A172 (cell line): ENCODE measurements around the gene LAMB1. TPM values are rescaled to one million over a fixed set of nuclear protein-coding genes. Genes with fewer than 3 reads are reported as not detected.
A peak's percentile ranks its signal among the peaks of the same experiment; 100 is the strongest.
"Not testable (repeated sequence)": the region's sequence is repeated elsewhere in the genome, so short reads cannot be mapped to it uniquely, and the experiment has no call there.

ENCODE experiments used
- DNase-seq: peaks from one replicate; pipeline ENCODE4 v3.0.0-alpha.2; 2015; ENCODE audit warnings: low spot score
- total RNA-seq: library from RNA; depleted of rRNA; stranded (reverse); fragments of >200 nt; shearing (Covaris generic); gene quantifications from 2 replicates; pipeline ENCODE4 v1.2.3, GENCODE V29; 2014; rRNA removed

Gene LAMB1
- 133 and 151 TPM in 2 replicates for total RNA-seq

- peak; percentile 77 for DNase-seq
Measured at GRCh38 chr7:108002726-108003598, at the start of gene LAMB1. TSS of gene LAMB1 (minus strand) at chr7:108003161. CDS start at chr7:108002885, 276 bp downstream.

- DNase-seq, result no peak
Measured at GRCh38 chr7:108051454-108051853, 48.5 kb upstream of the LAMB1 start.

- DNase-seq, result no peak
Measured at GRCh38 chr7:108049962-108050361, 47.0 kb upstream of the LAMB1 start.

GRCh38 chr7:108048422-108048821 is 45.5 kb upstream of the LAMB1 start:
- DNase-seq, result no peak

- DNase-seq, result no peak
Measured at GRCh38 chr7:108046952-108047506, 44.1 kb upstream of the LAMB1 start.

GRCh38 chr7:108045669-108046068 is 42.7 kb upstream of the LAMB1 start:
- DNase-seq, result no peak

GRCh38 chr7:108045154-108045553 is 42.2 kb upstream of the LAMB1 start:
- peak; percentile 72 for DNase-seq

GRCh38 chr7:108044345-108044744 is 41.4 kb upstream of the LAMB1 start:
- no peak for DNase-seq

GRCh38 chr7:108038986-108039385 is 36.0 kb upstream of the LAMB1 start:
- DNase-seq, result no peak

- no peak for DNase-seq
Measured at GRCh38 chr7:108037741-108038140, 34.8 kb upstream of the LAMB1 start.

GRCh38 chr7:108037140-108037539 is 34.2 kb upstream of the LAMB1 start:
- no peak for DNase-seq

GRCh38 chr7:108034586-108034985 is 31.6 kb upstream of the LAMB1 start:
- DNase-seq, result no peak

- no peak for DNase-seq
Measured at GRCh38 chr7:108033776-108034497, 31.0 kb upstream of the LAMB1 start.

- not testable (repeated sequence) for DNase-seq
Measured at GRCh38 chr7:108033309-108033708, 30.3 kb upstream of the LAMB1 start.

GRCh38 chr7:108030516-108030915 is 27.6 kb upstream of the LAMB1 start:
- DNase-seq, result peak; percentile 46

- no peak for DNase-seq
Measured at GRCh38 chr7:108029034-108029433, 26.1 kb upstream of the LAMB1 start.

- no peak for DNase-seq
Measured at GRCh38 chr7:108028111-108028510, 25.1 kb upstream of the LAMB1 start.

- no peak for DNase-seq
Measured at GRCh38 chr7:108027239-108027638, 24.3 kb upstream of the LAMB1 start.

- no peak for DNase-seq
Measured at GRCh38 chr7:108026647-108027046, 23.7 kb upstream of the LAMB1 start.

GRCh38 chr7:108026116-108026515 is 23.2 kb upstream of the LAMB1 start:
- no peak for DNase-seq

GRCh38 chr7:108024538-108024937 is 21.6 kb upstream of the LAMB1 start:
- DNase-seq, result no peak

- DNase-seq, result no peak
Measured at GRCh38 chr7:108020585-108020984, 17.6 kb upstream of the LAMB1 start.

GRCh38 chr7:108018668-108019067 is 15.7 kb upstream of the LAMB1 start:
- no peak for DNase-seq
